HG02678 (cell line): ENCODE measurements around the gene REN.

Experiments
- ATAC-seq: cut with Tn5 transposase; IDR thresholded peaks from one replicate; pipeline ENCODE4 v1.9.1; 2021; ENCODE audit warnings: mild to moderate bottlenecking, moderate library complexity; ENCODE audit not compliant: unreplicated experiment

REN gene

DNA sequence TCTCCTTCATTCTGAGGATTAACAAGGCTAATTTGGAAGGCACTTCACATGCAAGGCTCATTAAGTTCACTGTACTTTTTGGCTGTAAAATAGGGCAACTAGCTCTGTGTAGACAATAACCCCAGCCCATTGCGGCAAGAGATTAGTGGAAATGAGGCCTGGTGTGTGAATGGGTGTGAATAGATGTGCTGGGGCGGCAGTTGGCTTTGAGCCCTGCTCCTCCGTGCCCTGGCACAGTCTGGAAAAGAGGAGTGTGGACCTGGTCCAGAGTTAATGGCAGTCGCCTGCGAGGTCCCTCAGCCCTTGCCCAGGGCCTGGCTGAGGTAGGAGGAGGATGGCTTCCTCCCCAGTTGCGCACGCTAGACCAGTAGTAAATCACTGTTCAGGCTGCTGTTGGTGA, 25.3 kb upstream of the REN start:
- no peak for ATAC-seq

DNA sequence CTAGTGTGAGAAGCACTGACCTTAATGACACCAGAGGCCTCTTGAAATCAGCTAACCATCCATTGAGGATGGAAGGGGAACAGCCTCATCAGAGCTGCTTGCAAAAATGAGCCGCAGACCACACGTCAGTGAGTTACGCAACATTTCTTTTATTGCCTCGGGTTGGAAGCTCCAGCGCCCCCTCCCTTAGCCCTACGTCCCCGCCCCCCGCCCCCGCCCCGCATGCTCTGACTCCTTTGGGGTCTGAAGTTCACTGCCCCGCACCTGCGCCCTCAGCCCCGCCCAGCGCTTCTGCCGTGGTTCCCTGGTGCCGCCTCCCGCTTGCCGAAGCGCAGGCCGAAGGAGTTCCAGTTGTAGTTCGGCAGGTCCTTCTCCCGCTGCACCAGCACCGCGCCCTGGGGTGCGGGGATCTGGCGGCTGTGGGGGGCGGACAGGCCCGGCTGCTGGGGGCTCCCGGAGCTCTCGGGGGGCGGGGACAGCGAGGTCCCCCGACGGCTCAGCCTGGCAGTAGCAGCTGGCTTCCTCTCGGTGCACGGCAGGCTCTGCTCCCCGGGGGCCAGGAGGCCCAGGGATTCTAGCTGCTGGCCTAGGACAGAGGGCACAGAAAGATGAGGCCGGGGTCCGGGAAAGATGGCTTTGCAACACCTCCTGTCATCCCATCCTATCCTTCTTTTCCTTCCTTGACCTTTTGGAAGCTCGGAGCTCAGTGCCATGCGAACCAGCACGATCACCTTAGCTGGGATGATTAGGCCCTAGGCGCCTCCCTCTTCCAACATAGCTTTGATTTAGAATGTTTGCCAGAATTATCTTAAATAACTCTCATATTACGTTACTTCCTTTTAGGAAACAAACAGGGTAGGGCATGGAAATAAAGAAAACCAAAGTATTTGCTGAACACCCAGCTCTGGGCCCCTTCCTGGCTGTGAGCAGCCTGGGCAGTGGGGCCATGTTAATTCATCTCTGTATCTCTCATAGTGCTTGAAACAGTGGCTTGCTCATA, 24.4 kb upstream of the REN start:
- no peak for ATAC-seq

DNA sequence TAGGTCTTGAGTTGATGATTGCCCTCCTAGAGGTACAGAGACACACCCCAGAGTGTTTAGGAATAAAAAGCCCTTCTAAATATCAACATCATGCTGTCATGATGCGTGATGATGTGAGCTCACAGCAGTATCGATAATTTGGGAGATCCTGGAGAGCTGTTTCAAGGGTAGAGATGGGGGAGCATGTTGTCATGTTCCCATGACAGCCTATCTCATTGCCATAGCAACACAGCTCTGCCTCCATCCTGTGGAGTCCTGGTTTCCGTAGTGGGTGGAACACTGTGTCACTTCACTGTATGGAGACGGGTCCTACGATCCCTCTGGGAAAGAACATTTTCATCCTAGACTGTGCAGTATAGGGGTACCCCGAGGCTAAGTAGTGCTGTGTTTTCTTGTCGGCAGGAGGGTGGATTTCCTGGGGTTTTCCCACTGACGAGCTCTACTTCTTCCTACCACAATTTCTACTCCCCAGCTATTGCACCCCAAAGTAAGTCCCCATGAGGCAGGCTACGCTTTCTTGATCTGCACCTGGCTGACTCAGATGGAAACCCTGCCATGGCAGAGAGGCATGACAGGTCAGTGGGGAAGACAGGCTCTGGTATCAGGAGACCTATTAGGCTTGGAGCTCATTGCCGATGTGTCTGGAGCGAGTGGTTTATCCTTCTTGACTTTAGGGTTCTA, 23.0 kb upstream of the REN start:
- no peak for ATAC-seq

GRCh38 chr1:204186597-204186996, 20.5 kb upstream of the REN start:
- ATAC-seq: no peak

GRCh38 chr1:204181116-204181515, 15.0 kb upstream of the REN start:
- no peak for ATAC-seq

DNA sequence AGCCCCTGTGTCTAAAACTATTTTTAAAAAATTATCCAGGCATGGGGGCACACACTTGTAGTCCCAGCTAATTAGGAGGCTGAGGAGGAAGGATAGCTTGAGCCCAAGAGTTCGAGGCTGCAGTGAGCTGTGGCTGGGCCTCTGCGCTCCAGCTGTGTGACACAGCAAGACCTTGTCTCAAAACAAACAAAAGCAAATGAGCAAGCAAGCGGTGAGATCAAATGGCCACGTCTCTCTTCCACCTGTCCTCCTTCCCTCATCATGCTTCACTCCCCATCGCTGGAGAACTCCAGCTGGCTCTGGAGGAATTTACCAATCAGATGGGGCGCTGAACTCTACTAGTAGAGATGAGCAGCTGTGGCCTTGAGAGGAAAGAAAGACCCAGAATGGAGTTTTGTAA, 14.0 kb upstream of the REN start:
- no peak for ATAC-seq

GRCh38 chr1:204178487-204179281, 12.5 kb upstream of the REN start:
- no peak for ATAC-seq

GRCh38 chr1:204177133-204177532, 11.0 kb upstream of the REN start:
- ATAC-seq: no peak

GRCh38 chr1:204176049-204176448, 9.9 kb upstream of the REN start:
- no peak for ATAC-seq

DNA sequence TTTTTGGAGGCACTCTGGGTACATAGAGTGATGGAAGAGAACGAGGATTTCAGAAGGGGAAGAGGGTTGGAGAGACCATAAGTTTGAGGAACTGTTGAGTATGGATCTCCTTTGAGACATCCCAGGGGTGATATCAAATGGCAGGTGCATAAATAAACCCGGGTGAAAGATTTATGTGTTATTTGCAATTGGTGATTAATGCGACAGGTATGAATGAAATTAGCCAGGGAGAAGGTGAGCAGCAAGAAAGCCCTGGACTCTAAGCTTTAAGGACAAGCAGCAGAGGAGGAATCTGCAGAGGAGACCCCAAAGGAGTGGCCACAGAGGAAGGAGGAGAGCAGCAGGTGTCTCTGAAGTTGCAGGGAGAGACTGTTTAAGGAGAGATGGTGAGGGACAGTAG, 8.8 kb upstream of the REN start:
- no peak for ATAC-seq

GRCh38 chr1:204172404-204173029, 6.4 kb upstream of the REN start:
- ATAC-seq: no peak

- no peak for ATAC-seq
Observed at GRCh38 chr1:204171751-204172178, 5.6 kb upstream of the REN start.

- no peak for ATAC-seq
Observed at GRCh38 chr1:204170494-204171155, 4.5 kb upstream of the REN start.

- no peak for ATAC-seq
Observed at GRCh38 chr1:204169858-204170257, 3.7 kb upstream of the REN start.

DNA sequence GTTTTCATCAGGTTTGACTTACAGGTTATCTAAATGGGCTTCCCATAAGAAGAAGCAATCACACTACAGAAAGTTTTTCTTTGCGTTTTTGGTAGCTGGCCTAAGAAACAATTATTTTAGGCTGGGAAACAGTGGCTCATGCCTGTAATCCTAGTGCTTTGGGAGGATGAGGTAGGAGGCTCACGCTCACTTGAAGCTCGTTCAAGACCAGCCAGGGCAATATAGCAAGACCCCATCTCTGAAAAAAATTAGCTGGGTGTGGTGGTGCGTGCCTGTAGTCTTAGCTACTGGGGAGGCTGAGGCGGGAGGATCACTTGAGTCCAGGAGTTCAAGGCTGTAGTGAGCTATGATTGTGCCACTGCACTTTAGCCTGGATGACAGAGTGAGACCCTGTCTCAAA, 1.6 kb upstream of the REN start:
- no peak for ATAC-seq

- ATAC-seq: peak; percentile 58
Observed at GRCh38 chr1:204162494-204163074, 3.6 kb downstream of the REN start.

- ATAC-seq: no peak
Observed at GRCh38 chr1:204161609-204162493, 4.3 kb downstream of the REN start.

DNA sequence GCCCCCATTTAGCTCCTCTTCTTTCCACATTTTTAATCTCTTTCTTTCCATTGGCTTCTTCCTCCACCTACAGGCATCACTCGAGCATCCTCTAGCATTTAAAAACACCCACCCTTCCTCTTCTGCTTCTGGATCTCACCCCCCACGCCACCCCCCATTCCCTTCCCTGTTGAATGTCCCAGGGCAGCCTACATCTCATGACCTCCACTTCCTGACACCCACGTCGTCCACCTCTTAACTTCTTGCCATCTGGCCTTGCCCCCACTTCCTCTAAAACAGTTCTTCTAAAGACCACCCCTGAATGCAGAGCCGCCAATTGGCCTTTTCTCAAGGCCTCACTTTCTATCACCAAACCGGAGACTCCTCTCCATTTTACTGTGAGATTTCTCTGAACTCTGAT, 8.2 kb downstream of the REN start:
- no peak for ATAC-seq

- no peak for ATAC-seq
Observed at GRCh38 chr1:204155881-204156280, 10.3 kb downstream of the REN start.
